ENCODE measurements around the gene KRTAP4-1.

The KRTAP4-1 gene

GRCh38 chr17:41185001-41185400 is 290 bp upstream of the KRTAP4-1 start:
- no peak for TF ChIP-seq CTCF (IDR thresholded peaks at IDR 0.05; ENCODE audit: low read depth, low read length, missing control alignments)
- no peak overlapping the region for H3K4me3 ChIP-seq (ENCODE audit: low read depth, low read length)
- no peak for DNase-seq (ENCODE audit: low read depth)

- TF ChIP-seq CTCF (IDR thresholded peaks at IDR 0.05; ENCODE audit: low read depth, low read length, missing control alignments), result no peak
- H3K4me3 ChIP-seq (ENCODE audit: low read depth, low read length), result no peak overlapping the region
- DNase-seq (ENCODE audit: low read depth), result no peak
Observed at GRCh38 chr17:41178843-41179616, 5.7 kb downstream of the KRTAP4-1 start.

GRCh38 chr17:41178341-41178740 is 6.4 kb downstream of the KRTAP4-1 start:
- TF ChIP-seq CTCF (IDR thresholded peaks at IDR 0.05; ENCODE audit: low read depth, low read length, missing control alignments), result no peak
- DNase-seq (ENCODE audit: low read depth), result no peak
- H3K4me3 ChIP-seq (ENCODE audit: low read depth, low read length), result no peak overlapping the region

GRCh38 chr17:41177727-41178271 is 6.9 kb downstream of the KRTAP4-1 start, which contains the start of gene KRTAP4-2:
TSS of gene KRTAP4-2 (minus strand) at chr17:41178221. CDS start at chr17:41178164, 57 bp downstream.
- TF ChIP-seq CTCF (IDR thresholded peaks at IDR 0.05; ENCODE audit: low read depth, low read length, missing control alignments), result no peak
- DNase-seq (ENCODE audit: low read depth), result no peak
- no peak within 1 kb of the TSS for H3K4me3 ChIP-seq (ENCODE audit: low read depth, low read length)

- H3K4me3 ChIP-seq (ENCODE audit: low read depth, low read length), result no peak overlapping the region
- TF ChIP-seq CTCF (IDR thresholded peaks at IDR 0.05; ENCODE audit: low read depth, low read length, missing control alignments), result no peak
- no peak for DNase-seq (ENCODE audit: low read depth)
Observed at GRCh38 chr17:41176744-41177387, 7.8 kb downstream of the KRTAP4-1 start.

- TF ChIP-seq CTCF (IDR thresholded peaks at IDR 0.05; ENCODE audit: low read depth, low read length, missing control alignments), result no peak
- no peak overlapping the region for H3K4me3 ChIP-seq (ENCODE audit: low read depth, low read length)
- DNase-seq (ENCODE audit: low read depth), result no peak
Observed at GRCh38 chr17:41171886-41172285, 12.8 kb downstream of the KRTAP4-1 start.

All from GM12864 (cell line).